NCI-H2196 (cell line): Measurements from ENCODE around the gene MYF5.
"Not testable (repeated sequence)": the region's sequence is repeated elsewhere in the genome, so short reads cannot be mapped to it uniquely, and the experiment has no call there.

Experiments
- DNase-seq: peaks from one replicate; lab custom pipeline; 2025; ENCODE audit not compliant: unreplicated experiment; lab: John Stamatoyannopoulos, UW

The MYF5 gene

GRCh38 chr12:80716696-80717469 lies at the start of gene MYF5:
MYF5 (plus strand) TSS chr12:80716912; CDS start chr12:80717064, 152 bp downstream.
- DNase-seq, result no peak

GRCh38 chr12:80670214-80670613 lies 46.5 kb upstream of the MYF5 start:
- DNase-seq, result no peak

GRCh38 chr12:80676042-80676636 lies 40.6 kb upstream of the MYF5 start:
- not testable (repeated sequence) for DNase-seq

GRCh38 chr12:80676856-80677255 lies 39.9 kb upstream of the MYF5 start:
- no peak for DNase-seq

GRCh38 chr12:80677994-80678393 lies 38.7 kb upstream of the MYF5 start:
- no peak for DNase-seq

GRCh38 chr12:80679346-80680131 lies 37.2 kb upstream of the MYF5 start:
- DNase-seq, result no peak

GRCh38 chr12:80681287-80681686 lies 35.4 kb upstream of the MYF5 start:
- no peak for DNase-seq

GRCh38 chr12:80681786-80682185 lies 34.9 kb upstream of the MYF5 start:
- no peak for DNase-seq

GRCh38 chr12:80684077-80684495 lies 32.6 kb upstream of the MYF5 start:
- no peak for DNase-seq

- DNase-seq, result no peak
Observed at GRCh38 chr12:80690090-80690489, 26.6 kb upstream of the MYF5 start.

- no peak for DNase-seq
Observed at GRCh38 chr12:80690513-80690912, 26.2 kb upstream of the MYF5 start.

GRCh38 chr12:80692114-80692513 lies 24.6 kb upstream of the MYF5 start:
- DNase-seq, result no peak

- no peak for DNase-seq
Observed at GRCh38 chr12:80697270-80697887, 19.3 kb upstream of the MYF5 start.

- DNase-seq, result no peak
Observed at GRCh38 chr12:80698256-80698655, 18.5 kb upstream of the MYF5 start.

- no peak for DNase-seq
Observed at GRCh38 chr12:80698847-80699542, 17.7 kb upstream of the MYF5 start.

- DNase-seq, result no peak
Observed at GRCh38 chr12:80700327-80700726, 16.4 kb upstream of the MYF5 start.

- no peak for DNase-seq
Observed at GRCh38 chr12:80701388-80701787, 15.3 kb upstream of the MYF5 start.

GRCh38 chr12:80702889-80703805 lies 13.6 kb upstream of the MYF5 start:
- no peak for DNase-seq

GRCh38 chr12:80704420-80704819 lies 12.3 kb upstream of the MYF5 start:
- no peak for DNase-seq
